SK-N-SH (cell line): ENCODE data around the gene ITGB8. TPM values are rescaled to one million over a fixed set of nuclear protein-coding genes. Genes with fewer than 3 reads are reported as not detected.

Experiments used
- CTCF ChIA-PET: fragments of 300-600, 350-600 bp; formaldehyde crosslinking; extraction: SDS; loops from one replicate; lab custom pipeline; 2021; lab: Yijun Ruan, JAX
- POLR2A ChIA-PET: fragments of 350-600 bp; sonication (Branson Sonifier 250); formaldehyde crosslinking; extraction: SDS; loops from one replicate; lab custom pipeline; 2020; ENCODE audit warnings: antibody characterized with exemption, inconsistent platforms; lab: Yijun Ruan, JAX
- DNase-seq: peaks from one replicate; pipeline ENCODE4 v3.0.0; 2012
- H2AFZ ChIP-seq: fragments of 200-600 bp; sonication (generic); 2 replicates; pipeline ENCODE4 v1.8.1; 2016; ENCODE audit warnings: antibody characterized with exemption, mild to moderate bottlenecking, low read depth
- H3F3A ChIP-seq: fragments of 200-600 bp; sonication (generic); replicated peaks from 2 replicates; pipeline ENCODE3; 2016; ENCODE audit warnings: antibody characterized with exemption, mild to moderate bottlenecking; ENCODE audit not compliant: insufficient read depth
- H3K27ac ChIP-seq, 2 experiments: fragments of 200-500 bp in 1 of 2; fragments of 200-600 bp in 1 of 2; sonication (Bioruptor generic) in 1 of 2; sonication (generic), shearing (Covaris generic) in 1 of 2; 2 replicates each; pipeline versions ENCODE4 v1.5.1 to v1.6.1; 2014 to 2016; ENCODE audit warnings: low read depth in 2 of 2, inconsistent platforms in 1 of 2, low read length in 1 of 2, mild to moderate bottlenecking in 1 of 2, mixed read lengths in 1 of 2
- H3K27me3 ChIP-seq: fragments of 200-600 bp; sonication (generic), shearing (Covaris generic); 2 replicates; pipeline ENCODE4 v1.6.1; 2016; ENCODE audit warnings: mixed run types; ENCODE audit not compliant: insufficient read depth
- H3K36me3 ChIP-seq, 2 experiments: fragments of 200-500 bp in 1 of 2; fragments of 200-600 bp in 1 of 2; sonication (Bioruptor generic) in 1 of 2; sonication (generic) in 1 of 2; replicated peaks in 1 of 2; 2 replicates each; pipeline versions ENCODE3 to v1.5.1; 2014 to 2016; ENCODE audit warnings: low read length in 1 of 2, mild to moderate bottlenecking in 1 of 2; ENCODE audit not compliant: insufficient read depth in 2 of 2, control insufficient read depth in 1 of 2
- H3K4me1 ChIP-seq, 2 experiments: fragments of 200-500 bp in 1 of 2; fragments of 200-600 bp in 1 of 2; sonication (Bioruptor generic) in 1 of 2; sonication (generic), shearing (Covaris generic) in 1 of 2; 2 replicates each; pipeline versions ENCODE4 v1.5.1 to v1.6.1; 2014 to 2016; ENCODE audit warnings: low read depth in 1 of 2, low read length in 1 of 2, mixed run types in 1 of 2; ENCODE audit not compliant: insufficient read depth in 2 of 2, control insufficient read depth in 1 of 2
- H3K4me2 ChIP-seq: fragments of 200-600 bp; sonication (generic), shearing (Covaris generic); 2 replicates; pipeline ENCODE4 v1.6.1; 2017; ENCODE audit warnings: mixed run types
- H3K4me3 ChIP-seq, 2 experiments: fragments of 200-500 bp in 1 of 2; fragments of 200-600 bp in 1 of 2; sonication (Bioruptor generic) in 1 of 2; sonication (generic), shearing (Covaris generic) in 1 of 2; 2 replicates each; pipeline versions ENCODE4 v1.5.1 to v1.8.1; 2014 to 2016; ENCODE audit warnings: low read depth in 2 of 2, inconsistent platforms in 1 of 2, low read length in 1 of 2, mild to moderate bottlenecking in 1 of 2, mixed read lengths in 1 of 2, moderate library complexity in 1 of 2
- H3K79me2 ChIP-seq: fragments of 200-600 bp; sonication (generic); 2 replicates; pipeline ENCODE4 v1.8.1; 2017; ENCODE audit warnings: mild to moderate bottlenecking; ENCODE audit not compliant: insufficient read depth
- H3K9ac ChIP-seq: fragments of 200-600 bp; sonication (generic); 2 replicates; pipeline ENCODE4 v1.6.1; 2017; ENCODE audit warnings: mixed run types
- H3K9me2 ChIP-seq: fragments of 200-600 bp; sonication (generic); 2 replicates; pipeline ENCODE4 v1.6.1; 2017; ENCODE audit warnings: mixed run types
- H3K9me3 ChIP-seq: fragments of 200-600 bp; sonication (generic); 2 replicates; pipeline ENCODE4 v1.6.1; 2017; ENCODE audit warnings: mixed run types, mild to moderate bottlenecking, moderate library complexity
- H4K20me1 ChIP-seq: fragments of 200-600 bp; sonication (generic); 2 replicates; pipeline ENCODE4 v1.6.1; 2017; ENCODE audit warnings: mild to moderate bottlenecking, mixed run types; ENCODE audit not compliant: insufficient read depth
- EP300 ChIP-seq, 2 experiments: IDR thresholded peaks; 2 replicates each; pipeline versions ENCODE4 v1.4.0 to v1.6.1; 2012; ENCODE audit warnings: borderline replicate concordance in 1 of 2, low read depth in 1 of 2, low read length in 1 of 2
- FOSL2 ChIP-seq: IDR thresholded peaks from 2 replicates; pipeline ENCODE4 v1.4.0; 2012; ENCODE audit warnings: low read depth, mild to moderate bottlenecking, moderate library complexity, borderline replicate concordance
- GATA2 ChIP-seq: sonication (generic); formaldehyde crosslinking; IDR thresholded peaks from 2 replicates; pipeline ENCODE4 v1.5.0; 2020; ENCODE audit warnings: mild to moderate bottlenecking, missing genetic modification reagents
- JUND ChIP-seq: IDR thresholded peaks from 2 replicates; pipeline ENCODE4 v1.4.0; 2012
- MAX ChIP-seq: IDR thresholded peaks from 2 replicates; pipeline ENCODE4 v1.4.0; 2012; ENCODE audit warnings: low read depth
- NFIC ChIP-seq: IDR thresholded peaks from 2 replicates; pipeline ENCODE4 v1.4.0; 2012; ENCODE audit warnings: borderline replicate concordance
- NRF1 ChIP-seq: IDR thresholded peaks from 2 replicates; pipeline ENCODE4 v1.6.1; 2012; ENCODE audit warnings: low read depth, mild to moderate bottlenecking, low read length
- PBX3 ChIP-seq: IDR thresholded peaks from 2 replicates; pipeline ENCODE4; 2012
- POLR2AphosphoS5 ChIP-seq: IDR thresholded peaks from 2 replicates; pipeline ENCODE4 v1.6.1; 2012; ENCODE audit warnings: low read depth, low read length
- RAD21 ChIP-seq: IDR thresholded peaks from 2 replicates; pipeline ENCODE4 v1.6.1; 2012; ENCODE audit warnings: mild to moderate bottlenecking, low read length
- RCOR1 ChIP-seq: fragments of 150-350 bp; IDR thresholded peaks from 2 replicates; pipeline ENCODE4 v1.6.1; 2017; ENCODE audit warnings: antibody characterized with exemption, low read length
- RXRA ChIP-seq: IDR thresholded peaks from 2 replicates; pipeline ENCODE4 v1.4.0; 2012; ENCODE audit warnings: low read depth, mild to moderate bottlenecking, borderline replicate concordance
- TCF12 ChIP-seq: IDR thresholded peaks from 2 replicates; pipeline ENCODE4 v1.4.0; 2012
- TEAD4 ChIP-seq: IDR thresholded peaks from 2 replicates; pipeline ENCODE4 v1.4.0; 2012; ENCODE audit warnings: mild to moderate bottlenecking, borderline replicate concordance; ENCODE audit not compliant: insufficient read depth
- WGBS: methylation state at CpG from one replicate; pipeline ENCODE4 v1.1.6; 2017; ENCODE audit warnings: low lambda C conversion rate; 5-methylcytosine and 5-hydroxymethylcytosine counted together
- polyA plus RNA-seq, 3 experiments: library from polyadenylated mRNA; depleted of rRNA; stranded (reverse); fragments of >200 nt; gene quantifications; 2 replicates each; pipeline ENCODE4 v1.2.3, GENCODE V29; 2012
- TF ChIP-seq, protein P1 (sequence below): fragments of 200-600 bp; sonication (generic); IDR thresholded peaks from 2 replicates; pipeline ENCODE4 v1.6.1; 2017; ENCODE audit warnings: antibody characterized with exemption, mild to moderate bottlenecking, moderate library complexity

ITGB8 gene
- polyA plus RNA-seq, 1 of the 3 experiments (the other 2 are of a cell fraction): 0.62 TPM

GRCh38 chr7:20305726-20306125 is 25.0 kb upstream of the ITGB8 start:
- no peaks in the 10 kb centered on the region for H4K20me1 ChIP-seq
- DNase-seq: no peak
- no peak overlapping the region for H3K9ac ChIP-seq
- 100% methylated on average over 1 of the region's 1 CpG for WGBS
- H3K36me3 ChIP-seq: no peaks in the 10 kb centered on the region
- H3K4me1 ChIP-seq: peaks cover 0 to 16% of the 10 kb centered on the region in 2 experiments; a peak in 2 of 4 replicates
- POLR2A ChIA-PET: no interaction called here
- no peaks in the 10 kb centered on the region for H3K27me3 ChIP-seq
- CTCF ChIA-PET: interaction anchor here (1.6 to 2.5 kb wide), 2 partner anchors 15 to 133 kb away, joined by 5 to 6 read pairs; no protein-coding TSS in a partner anchor
- peak overlapping the region; percentile 31; the same call in 1 of the 2 replicates for H2AFZ ChIP-seq
- no peak for TF ChIP-seq RAD21
- TF ChIP-seq RCOR1: no peak
- no peak for TF ChIP-seq POLR2AphosphoS5
- TF ChIP-seq MAX: no peak
- TF ChIP-seq, protein P1, sequence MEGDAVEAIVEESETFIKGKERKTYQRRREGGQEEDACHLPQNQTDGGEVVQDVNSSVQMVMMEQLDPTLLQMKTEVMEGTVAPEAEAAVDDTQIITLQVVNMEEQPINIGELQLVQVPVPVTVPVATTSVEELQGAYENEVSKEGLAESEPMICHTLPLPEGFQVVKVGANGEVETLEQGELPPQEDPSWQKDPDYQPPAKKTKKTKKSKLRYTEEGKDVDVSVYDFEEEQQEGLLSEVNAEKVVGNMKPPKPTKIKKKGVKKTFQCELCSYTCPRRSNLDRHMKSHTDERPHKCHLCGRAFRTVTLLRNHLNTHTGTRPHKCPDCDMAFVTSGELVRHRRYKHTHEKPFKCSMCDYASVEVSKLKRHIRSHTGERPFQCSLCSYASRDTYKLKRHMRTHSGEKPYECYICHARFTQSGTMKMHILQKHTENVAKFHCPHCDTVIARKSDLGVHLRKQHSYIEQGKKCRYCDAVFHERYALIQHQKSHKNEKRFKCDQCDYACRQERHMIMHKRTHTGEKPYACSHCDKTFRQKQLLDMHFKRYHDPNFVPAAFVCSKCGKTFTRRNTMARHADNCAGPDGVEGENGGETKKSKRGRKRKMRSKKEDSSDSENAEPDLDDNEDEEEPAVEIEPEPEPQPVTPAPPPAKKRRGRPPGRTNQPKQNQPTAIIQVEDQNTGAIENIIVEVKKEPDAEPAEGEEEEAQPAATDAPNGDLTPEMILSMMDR: no peak
- no peak overlapping the region for H3K4me3 ChIP-seq
- no peaks in the 10 kb centered on the region for H3K9me2 ChIP-seq
- H3F3A ChIP-seq: peaks cover 23% of the 10 kb centered on the region
- H3K79me2 ChIP-seq: no peaks in the 10 kb centered on the region
- H3K27ac ChIP-seq: peak overlapping the region in 1 of 2 experiments; percentile 62; a peak in 2 of 4 replicates
- H3K4me2 ChIP-seq: no peak overlapping the region
- H3K9me3 ChIP-seq: no peaks in the 10 kb centered on the region

DNA sequence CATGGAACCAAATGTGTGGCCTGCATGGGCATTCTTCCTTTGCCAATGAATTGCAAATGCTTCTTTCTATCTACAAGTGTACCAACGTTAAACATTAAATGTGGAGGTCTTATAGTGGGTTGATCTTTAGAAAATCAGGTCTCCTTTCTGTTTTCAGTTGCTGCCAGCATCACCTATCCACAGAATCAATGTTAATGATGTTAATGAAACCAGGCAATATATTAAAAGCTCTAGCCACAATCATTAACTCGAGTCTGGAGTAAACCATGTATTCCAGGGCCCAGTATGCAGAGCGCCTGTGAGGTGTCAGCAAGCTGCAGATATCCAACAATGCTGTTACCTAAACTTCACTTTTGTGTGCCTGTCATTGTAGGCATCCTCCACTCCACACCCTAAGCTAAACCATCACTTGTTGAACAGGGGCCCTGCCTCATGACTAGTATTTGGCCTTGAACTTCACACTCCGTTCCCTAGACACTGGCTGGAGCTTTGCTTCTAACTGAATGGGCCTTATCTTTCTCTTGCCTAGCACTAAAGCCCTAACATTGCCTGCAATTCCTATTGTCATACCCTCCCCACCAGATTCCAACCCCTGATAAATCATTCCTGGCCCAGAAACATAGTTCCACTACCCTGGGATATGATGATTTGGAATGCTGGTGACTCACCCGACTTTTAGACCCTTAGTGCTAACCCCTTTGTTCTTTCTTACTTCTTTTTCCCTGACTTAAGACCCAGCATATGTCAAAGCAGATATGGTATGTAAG is 24.3 kb upstream of the ITGB8 start:
- Histone ChIP-seq H4K20me1 (no peaks in the 10 kb centered on the region), H3K36me3 (no peaks in the 10 kb centered on the region), H3K79me2 (no peaks in the 10 kb centered on the region), H3K9me3 (no peaks in the 10 kb centered on the region), H3K4me2 (peak overlapping the region; percentile 13; the same call in 1 of the 2 replicates), H3K9me2 (no peaks in the 10 kb centered on the region), H3F3A (peaks cover 18% of the 10 kb centered on the region), H2AFZ (peak overlapping the region; percentile 31; the same call in 1 of the 2 replicates), H3K27ac (peak overlapping the region in 1 of 2 experiments; percentile 62; a peak in 2 of 4 replicates), H3K27me3 (no peaks in the 10 kb centered on the region), H3K4me1 (peaks cover 0 to 16% of the 10 kb centered on the region in 2 experiments; a peak in 3 of 4 replicates), H3K9ac (peak overlapping the region; percentile 3; the same call in 1 of the 2 replicates), H3K4me3 (no peak overlapping the region)
- TF ChIP-seq PBX3 (peak; percentile 60), TEAD4 (peak; percentile 66; the same call in 1 of the 2 replicates), GATA2 (no peak), FOSL2 (peak; percentile 78), EP300 (IDR thresholded peaks at IDR 0.05; ENCODE audit: borderline replicate concordance in 1 of 2, low read depth in 1 of 2, low read length in 1 of 2) (peak in 1 of 2 experiments; percentile 74; a peak in 1 of 4 replicates), TCF12 (peak; percentile 69), JUND (peak; percentile 80), RXRA (peak; percentile 52; the same call in 1 of the 2 replicates), NRF1 (no peak), NFIC (peak; percentile 63)
- WGBS: 59% methylated on average over 5 of the region's 5 CpGs
- no peak for DNase-seq
- ChIA-PET CTCF (interaction anchor here (0.7 to 2.5 kb wide), 3 partner anchors 15 to 133 kb away, joined by 3 to 6 read pairs (median 5); no protein-coding TSS in a partner anchor), POLR2A (no interaction called here)
